GM21423 (cell line): Measurements from ENCODE around the gene EEF1AKMT4.
"Not testable (repeated sequence)": the region's sequence is repeated elsewhere in the genome, so short reads cannot be mapped to it uniquely, and the experiment has no call there.

ENCODE experiments used
- ATAC-seq: cut with Tn5 transposase; IDR thresholded peaks from one replicate; pipeline ENCODE4 v1.9.1; 2021; ENCODE audit warnings: mild to moderate bottlenecking, moderate library complexity; ENCODE audit not compliant: unreplicated experiment

The EEF1AKMT4 gene

DNA sequence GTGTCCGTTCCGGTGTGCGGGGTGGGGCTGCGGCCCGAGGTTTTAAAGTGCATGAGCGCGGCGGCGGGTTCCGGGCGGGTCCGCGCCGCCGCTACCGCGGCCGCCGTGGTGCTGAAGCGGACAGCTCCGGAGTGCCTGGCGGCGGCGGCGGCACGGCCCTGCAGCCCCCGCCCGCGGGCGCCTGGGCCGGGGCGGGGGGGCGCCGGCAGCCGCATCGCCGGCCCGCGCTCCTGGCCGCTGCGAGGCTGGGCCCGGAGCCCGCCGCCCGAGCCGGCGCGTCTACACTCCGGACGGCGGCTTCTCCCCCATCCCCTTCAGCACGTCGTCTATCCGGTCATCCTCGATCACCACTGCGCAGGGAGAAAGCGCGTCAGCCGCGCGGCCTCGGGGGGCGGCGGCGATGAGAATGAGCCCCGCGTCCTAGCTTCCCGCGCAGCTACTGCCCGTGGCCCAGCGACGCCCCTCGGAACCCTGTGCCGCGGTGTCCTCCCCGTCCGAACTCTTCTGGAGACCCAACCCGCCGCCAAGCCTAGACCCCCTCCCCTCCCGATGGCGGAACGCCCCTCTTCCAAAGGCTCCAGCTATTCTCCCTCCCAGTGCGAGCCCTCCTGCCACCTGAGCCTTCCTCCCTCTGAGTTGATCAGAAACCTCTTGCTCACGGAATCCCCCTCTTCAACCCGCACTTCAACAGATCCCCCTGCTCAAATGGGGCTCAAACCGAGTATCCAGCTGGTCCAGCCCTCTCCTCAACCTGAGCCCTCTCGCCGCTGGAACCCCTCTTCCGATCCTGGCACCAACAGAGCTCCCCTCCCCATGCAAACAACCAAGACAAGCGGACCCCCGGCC, 10.6 kb downstream of the EEF1AKMT4 start:
- ATAC-seq = no peak

DNA sequence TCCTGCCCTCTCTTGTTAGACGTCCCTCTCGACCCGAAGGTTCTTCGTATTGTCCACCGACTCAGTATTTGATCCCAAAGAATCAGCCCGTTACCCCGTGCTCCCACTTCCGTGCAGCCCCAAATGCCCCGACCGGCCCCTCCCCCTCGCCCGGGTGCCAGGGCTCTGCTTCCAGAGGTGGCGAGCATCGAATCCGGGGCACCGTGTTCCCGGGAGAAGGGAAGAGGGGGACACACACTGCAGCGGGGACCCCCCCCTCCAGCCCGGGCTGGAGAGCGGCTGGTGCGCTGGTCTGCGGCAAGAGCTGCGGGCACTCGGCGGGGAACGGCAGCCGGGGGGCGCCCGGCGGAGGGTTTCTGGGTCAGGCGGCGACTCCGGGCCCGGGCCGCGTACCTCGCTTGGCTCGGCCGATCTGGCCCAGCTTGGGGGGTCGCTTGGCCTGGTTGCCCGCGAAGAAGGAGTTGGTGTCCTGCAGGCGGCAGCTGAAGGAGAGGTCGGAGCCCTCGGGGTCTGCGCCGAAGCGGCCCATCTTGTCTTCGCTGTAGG, 11.3 kb downstream of the EEF1AKMT4 start:
- ATAC-seq = no peak

DNA sequence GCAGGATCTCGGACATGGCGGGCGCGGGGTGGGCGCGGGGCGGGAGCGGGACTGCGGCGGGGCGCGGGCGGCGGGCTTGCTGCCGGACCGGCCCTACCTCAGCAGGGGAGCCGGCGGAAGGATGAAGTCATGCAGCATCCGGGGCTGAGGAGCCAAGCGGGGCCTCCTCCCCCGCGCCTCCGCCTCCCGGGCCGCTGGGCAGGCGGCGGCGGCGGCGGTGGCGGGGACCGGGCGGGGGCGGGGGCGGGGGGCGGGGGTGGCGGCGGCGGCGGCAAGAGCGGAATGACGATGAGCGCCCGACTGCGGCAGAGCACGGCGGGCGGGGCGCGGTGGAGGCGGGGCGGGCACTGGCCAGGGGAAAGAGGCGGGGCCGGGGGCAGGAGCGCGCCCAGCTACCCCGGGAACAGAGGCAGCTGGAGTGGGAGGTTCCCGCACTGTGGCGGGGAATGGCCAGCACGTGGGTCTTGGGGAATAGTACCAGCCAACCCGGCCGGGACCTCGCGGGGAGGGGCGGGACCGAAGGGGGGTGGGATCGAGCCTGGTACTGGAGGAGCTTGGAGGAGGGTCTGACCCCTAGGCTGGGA, 11.9 kb downstream of the EEF1AKMT4 start, which contains the start of gene CAMK2N2:
CAMK2N2 (minus strand) TSS at position 284 of the 584 bp plus-strand sequence; CDS start at position 16, 268 bp downstream.
- ATAC-seq = no peak

DNA sequence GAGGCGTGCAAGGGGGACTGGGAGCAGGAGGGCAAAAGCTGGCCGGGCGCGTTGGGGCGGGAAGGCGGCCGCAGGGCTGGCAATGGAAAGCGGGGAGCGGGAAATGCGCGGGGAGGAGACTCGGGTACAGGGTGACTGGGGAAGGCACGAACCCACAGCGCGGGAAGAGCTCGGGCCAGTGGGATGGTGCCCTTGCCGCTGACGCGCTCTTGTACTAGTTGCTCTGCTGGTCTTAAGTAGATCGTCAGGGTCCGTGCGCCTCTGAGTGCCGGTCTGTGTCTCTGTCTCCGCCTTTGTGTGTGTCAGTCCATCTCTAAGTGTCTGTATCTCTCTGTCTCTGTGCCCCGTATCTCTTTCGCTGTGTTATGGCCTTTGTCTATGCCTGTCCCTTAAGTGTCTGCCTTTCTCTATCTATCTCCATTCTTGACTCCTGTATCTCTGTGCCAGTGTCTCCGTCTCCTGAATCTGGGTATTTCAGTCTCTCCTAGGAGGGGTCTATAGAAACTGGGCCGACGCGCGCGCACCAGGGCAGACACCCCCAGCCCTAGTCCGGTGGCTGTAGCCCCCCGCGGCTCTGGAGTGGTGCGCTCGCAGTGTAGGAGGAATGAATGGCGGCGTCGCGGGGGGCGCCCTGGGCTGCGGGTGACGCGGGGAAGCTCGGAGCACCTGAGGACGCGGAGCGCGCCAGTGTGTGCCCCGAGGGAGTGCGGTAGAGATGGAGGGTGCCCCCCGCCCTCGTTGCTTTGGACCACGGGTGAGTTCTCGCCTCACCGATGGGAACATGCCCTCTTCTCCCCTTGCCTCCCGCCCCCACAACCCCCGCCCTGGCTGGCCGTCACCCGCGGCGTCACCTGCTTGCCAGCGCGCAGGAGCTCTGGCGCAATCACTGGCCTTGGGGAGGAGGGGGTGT, 12.6 kb downstream of the EEF1AKMT4 start:
- ATAC-seq = no peak

DNA sequence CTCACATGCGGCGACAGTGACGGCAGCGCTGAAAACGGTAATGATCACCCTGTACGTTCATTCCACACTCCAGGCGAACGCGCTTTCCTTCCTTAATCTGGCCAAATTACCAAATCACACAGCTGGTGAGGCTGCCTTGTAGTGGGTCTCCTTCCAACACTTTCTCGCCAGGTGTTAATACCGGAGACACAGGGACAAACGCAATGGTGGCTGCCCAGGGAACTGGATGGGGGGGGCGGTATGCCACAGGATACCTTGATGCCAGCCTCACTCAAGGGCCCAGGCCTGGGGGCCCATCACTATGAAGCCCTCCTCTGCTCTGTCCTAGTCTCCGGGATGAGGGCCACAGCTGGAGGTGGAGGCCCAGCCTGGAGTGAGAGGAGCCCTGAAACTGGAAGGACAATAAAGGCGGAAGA, 13.3 kb downstream of the EEF1AKMT4 start:
- ATAC-seq = no peak

DNA sequence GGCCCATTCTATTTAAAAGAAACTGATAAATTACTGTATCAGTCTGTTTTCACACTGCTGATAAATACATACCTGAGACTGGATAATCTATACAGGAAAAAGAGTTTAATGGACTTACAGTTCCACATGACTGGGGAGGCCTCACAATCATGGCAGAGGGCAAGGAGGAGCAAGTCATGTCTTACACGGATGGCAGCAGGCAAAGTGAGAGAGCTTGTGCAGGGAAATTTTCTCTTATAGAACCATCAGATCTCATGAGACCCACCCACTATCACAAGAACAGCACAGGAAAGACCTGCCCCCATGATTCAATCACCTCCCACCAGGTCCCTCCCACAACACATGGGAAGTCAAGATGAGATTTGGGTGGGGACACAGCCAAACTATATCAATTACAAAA, 17.8 kb downstream of the EEF1AKMT4 start:
- ATAC-seq = not testable (repeated sequence)

DNA sequence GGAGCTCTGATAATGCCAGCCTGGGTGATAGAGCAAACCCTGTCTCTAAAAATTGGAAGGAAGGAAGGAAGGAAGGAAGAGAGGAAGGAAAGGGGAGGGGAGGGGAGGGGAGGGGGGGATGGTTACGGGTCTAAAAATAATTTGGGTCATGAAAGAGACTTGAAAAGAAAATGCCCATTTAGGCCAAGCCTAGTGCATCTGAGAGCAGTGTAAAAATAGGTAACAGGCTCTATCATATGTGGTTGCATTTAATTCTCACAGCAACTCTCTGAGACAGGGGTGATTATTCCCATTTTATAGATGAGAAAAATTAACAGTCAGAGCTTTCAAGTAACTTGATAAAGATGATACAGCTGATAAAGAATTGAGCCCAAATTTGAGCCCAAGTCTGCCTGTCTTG, 22.8 kb downstream of the EEF1AKMT4 start:
- ATAC-seq = no peak

DNA sequence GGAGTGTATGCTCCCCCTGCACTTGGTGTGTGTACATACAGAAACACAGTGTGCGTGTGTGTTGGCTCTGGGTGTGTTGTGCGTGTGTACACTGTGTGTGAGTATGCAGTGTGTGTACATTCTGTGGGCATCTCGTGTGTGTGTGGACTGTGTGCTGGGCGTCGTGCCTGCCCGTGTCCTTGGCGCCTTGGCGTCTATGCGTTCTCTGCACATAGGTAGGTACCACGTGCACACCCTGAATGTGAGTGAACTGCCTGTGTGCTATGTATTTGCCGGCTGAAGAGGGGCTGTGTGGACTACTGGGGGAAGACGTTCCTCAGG, 25.9 kb downstream of the EEF1AKMT4 start:
- ATAC-seq = no peak

DNA sequence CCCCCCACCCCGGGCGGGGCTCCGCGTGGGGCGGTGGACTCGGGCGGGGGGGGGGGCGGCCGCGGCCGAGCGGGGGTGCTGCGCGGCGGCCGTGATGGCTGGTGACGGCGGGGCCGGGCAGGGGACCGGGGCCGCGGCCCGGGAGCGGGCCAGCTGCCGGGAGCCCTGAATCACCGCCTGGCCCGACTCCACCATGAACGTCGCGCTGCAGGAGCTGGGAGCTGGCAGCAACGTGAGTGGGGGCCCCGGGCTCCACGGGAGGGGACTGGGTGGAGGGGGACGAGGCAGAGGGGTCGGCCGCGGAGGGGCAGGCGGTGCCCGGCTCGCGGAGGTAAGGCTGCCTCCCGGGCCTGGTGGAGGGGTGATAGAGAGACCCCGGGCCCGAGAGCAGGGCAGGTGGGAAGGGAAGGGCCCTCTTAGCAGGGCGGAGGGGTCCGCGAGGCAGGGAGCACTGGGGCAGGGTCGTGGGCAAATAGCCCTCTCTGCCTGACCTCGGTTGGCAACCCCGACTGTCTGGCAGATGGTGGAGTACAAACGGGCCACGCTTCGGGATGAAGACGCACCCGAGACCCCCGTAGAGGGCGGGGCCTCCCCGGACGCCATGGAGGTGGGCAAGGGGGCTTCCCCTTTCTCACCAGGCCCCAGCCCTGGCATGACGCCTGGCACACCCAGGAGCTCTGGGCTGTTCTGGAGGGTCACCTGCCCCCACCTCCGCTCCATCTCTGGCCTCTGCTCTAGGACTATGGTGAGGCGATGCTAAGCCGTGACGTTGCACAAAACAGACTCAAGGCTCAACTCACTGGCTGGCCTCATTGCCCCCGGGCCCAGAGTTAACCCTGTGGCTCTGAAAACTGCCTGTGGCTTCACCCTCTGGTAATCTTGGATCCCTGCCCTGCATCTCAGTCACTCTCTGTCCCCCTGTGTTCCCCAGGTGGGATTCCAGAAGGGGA, 26.8 kb downstream of the EEF1AKMT4 start, which contains the start of gene ECE2:
ECE2 (plus strand) TSS at position 62 of the 950 bp plus-strand sequence; CDS start at position 194, 132 bp downstream.
- no peak for ATAC-seq

DNA sequence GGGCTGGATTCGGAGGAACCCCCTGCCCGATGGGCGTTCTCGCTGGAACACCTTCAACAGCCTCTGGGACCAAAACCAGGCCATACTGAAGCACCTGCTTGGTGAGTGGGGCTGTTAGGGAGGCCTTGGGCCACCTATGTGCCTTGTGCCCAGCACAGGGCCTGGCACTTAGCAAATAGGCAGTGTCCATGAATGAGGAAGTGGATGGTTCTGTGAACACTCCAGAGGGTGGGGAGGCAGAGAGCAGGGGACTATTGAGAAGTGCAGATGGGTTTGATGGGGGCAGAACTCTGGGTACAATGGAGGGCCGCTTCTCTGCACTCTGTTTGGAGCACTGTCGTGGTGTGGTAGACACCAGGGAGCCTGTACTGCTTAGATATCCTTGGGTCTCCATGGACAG, 27.9 kb downstream of the EEF1AKMT4 start:
- no peak for ATAC-seq

DNA sequence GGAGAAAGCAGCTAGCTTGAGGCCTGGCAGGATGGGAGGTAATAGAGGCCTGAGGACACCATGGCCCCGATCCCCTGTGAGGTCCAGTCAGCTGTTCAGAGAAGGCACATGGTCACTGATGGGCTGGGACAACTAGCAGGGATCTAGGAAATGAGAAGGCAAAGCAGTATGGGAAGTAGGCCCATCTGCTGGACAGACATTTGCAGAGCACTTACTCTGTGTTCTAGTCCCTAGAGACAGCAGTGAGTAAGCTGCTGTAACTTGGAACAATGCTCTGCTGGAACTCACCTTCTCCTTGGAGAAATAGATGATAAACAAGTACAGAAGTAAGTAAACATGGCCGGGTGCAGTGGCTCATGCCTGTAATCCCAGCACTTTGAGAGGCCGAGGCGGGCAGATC, 33.5 kb downstream of the EEF1AKMT4 start:
- ATAC-seq = no peak

DNA sequence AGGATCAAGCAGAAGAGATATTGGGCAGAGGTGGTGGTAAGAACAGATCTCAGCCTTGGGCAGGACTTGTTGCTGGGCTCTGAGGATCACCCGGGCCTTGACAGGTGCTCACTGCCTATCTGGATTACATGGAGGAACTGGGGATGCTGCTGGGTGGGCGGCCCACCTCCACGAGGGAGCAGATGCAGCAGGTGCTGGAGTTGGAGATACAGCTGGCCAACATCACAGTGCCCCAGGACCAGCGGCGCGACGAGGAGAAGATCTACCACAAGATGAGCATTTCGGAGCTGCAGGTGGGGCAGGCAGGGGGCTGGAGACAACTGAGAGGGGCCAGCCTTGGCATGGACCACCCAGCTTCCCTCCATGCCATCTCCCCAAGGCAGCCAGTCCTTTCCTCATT, 34.2 kb downstream of the EEF1AKMT4 start:
- ATAC-seq = no peak

DNA sequence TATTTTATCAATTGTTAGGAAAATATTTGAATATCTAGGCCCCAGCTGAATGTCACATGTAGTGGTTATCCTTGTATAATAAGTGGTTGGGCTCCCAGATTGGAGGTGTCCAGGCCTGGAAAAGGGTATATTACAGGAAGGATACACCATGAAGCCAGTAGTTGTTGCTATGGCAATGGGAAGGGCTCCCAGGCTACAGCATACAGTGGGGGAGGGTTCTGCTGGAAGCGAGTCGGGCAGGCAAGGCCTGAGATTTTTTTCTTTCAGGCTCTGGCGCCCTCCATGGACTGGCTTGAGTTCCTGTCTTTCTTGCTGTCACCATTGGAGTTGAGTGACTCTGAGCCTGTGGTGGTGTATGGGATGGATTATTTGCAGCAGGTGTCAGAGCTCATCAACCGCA, 35.2 kb downstream of the EEF1AKMT4 start:
- no peak for ATAC-seq

DNA sequence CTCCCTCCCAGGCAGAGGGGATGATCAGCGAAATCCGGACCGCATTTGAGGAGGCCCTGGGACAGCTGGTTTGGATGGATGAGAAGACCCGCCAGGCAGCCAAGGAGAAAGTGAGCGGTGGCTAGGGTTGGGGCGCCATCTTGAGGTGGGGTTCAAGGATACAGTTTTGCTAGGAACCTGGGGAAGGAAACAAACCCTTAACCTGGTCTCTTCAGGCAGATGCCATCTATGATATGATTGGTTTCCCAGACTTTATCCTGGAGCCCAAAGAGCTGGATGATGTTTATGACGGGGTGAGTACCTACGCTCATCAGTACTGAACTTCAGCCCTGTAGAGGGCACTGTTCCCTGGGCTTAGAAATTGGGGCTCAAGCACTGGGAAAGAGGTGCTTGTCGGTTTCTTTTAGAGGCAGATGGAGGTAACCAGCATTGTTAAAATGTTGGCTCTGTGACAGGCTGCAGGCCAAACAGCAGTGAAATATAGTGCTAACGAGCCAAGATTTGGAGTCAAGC, 40.0 kb downstream of the EEF1AKMT4 start:
- no peak for ATAC-seq

DNA sequence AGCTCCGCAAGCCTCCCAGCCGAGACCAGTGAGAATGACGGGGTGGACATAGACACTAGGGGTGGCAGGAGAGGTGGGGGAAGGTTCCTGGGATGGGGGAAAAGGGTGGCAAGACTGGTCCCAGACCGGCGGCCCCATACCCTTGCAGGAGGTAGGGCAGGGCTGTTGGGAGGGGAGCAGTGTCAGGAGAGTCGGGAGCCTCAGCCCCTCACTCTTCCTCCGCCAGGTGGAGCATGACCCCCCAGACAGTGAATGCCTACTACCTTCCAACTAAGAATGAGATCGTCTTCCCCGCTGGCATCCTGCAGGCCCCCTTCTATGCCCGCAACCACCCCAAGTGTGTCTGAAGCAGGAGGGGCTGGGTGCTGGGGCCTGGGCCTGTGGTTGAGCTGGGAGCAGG, 40.9 kb downstream of the EEF1AKMT4 start:
- ATAC-seq = no peak

DNA sequence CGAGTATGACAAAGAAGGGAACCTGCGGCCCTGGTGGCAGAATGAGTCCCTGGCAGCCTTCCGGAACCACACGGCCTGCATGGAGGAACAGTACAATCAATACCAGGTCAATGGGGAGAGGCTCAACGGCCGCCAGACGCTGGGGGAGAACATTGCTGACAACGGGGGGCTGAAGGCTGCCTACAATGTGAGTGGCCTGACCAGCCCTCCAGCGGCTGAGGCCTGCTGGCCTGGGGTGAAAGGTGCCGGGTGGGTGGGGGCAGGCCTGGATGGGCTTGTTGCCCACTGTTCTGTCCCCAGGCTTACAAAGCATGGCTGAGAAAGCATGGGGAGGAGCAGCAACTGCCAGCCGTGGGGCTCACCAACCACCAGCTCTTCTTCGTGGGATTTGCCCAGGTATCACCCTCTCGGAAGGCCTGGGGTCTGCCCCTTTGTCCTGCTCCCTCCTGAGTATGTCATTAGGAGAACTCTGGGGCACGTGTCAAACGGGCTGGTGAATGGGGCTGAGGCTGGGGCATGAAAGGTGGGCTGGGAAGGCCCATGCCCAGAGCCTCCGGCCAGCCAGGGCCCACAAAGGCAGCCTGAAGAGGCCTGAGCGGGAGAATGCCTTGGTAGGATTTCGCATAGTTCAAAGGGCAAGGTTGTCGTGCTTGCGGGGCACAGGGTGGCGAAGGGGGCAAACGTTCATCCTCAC, 41.7 kb downstream of the EEF1AKMT4 start:
- ATAC-seq = no peak

DNA sequence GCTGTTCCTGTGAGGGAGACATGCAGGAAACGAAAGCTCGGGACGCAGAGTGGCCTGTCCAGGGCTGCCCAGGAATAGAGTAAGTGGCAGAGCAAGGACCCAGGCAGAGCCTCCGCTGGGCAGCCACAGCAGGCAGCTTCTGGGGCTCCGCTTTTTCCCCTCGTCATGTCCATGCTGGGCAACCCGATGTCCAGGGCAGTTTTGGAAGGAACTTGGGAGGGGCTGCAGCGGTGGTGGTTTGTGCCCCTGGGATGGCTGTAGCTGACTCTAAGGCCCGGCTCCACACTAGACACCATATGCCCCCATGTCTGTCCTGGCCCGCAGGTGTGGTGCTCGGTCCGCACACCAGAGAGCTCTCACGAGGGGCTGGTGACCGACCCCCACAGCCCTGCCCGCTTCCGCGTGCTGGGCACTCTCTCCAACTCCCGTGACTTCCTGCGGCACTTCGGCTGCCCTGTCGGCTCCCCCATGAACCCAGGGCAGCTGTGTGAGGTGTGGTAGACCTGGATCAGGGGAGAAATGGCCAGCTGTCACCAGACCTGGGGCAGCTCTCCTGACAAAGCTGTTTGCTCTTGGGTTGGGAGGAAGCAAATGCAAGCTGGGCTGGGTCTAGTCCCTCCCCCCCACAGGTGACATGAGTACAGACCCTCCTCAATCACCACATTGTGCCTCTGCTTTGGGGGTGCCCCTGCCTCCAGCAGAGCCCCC, 42.4 kb downstream of the EEF1AKMT4 start:
- ATAC-seq = no peak

DNA sequence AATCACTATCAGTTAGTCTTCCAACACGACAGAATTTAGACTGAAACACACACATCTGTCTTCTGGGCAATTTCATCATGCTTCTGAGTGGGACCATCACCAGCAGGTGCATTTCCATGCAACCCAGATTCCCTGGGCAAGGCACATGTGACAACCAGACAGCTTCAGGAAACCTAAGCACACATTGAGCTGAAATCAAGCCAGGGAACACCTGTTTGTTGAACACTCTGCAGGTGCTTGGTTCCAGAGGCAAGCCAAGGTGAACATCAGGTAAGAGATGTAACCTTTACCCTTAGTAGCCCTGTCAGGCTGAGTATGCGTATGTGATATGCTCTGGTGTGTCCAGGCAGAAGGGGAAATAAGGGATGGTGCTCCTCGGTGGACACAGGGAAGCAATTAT, 46.3 kb downstream of the EEF1AKMT4 start:
- no peak for ATAC-seq

DNA sequence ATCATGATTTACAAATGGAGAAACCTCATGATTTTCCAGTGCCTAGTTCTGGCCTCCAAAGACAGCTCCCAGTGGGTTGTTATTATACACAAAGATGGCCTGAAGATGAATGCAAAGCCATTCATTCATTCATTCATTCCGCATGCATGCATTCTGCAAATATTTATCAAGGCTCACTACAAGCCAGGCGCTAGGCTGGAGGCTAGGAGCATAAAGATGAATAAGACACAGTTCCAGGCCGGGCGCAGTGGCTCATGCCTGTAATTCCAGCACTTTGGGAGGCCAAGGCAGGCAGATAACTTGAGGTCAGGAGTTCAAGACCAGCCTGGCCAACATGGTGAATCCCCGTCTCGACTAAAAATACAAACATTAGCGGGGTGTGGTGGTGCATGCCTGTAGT, 47.1 kb downstream of the EEF1AKMT4 start:
- no peak for ATAC-seq
